KMS-11 (cell line): Measurements from ENCODE around the gene WDR88.

Source experiments
- H2AFZ ChIP-seq: fragments of 200-600 bp; sonication (generic); 2 replicates; pipeline ENCODE4 v1.6.1; 2016; ENCODE audit warnings: antibody characterized with exemption, mixed run types, low read depth
- H3K27ac ChIP-seq: fragments of 200-600 bp; sonication (generic); 2 replicates; pipeline ENCODE4 v1.6.1; 2016; ENCODE audit warnings: mild to moderate bottlenecking, mixed run types
- H3K27me3 ChIP-seq: fragments of 200-600 bp; sonication (generic); 2 replicates; pipeline ENCODE4 v1.6.1; 2017; ENCODE audit warnings: mild to moderate bottlenecking, low read depth, mixed run types, moderate library complexity; ENCODE audit not compliant: insufficient read depth
- H3K36me3 ChIP-seq: fragments of 200-600 bp; sonication (generic); 2 replicates; pipeline ENCODE4 v1.6.1; 2017; ENCODE audit warnings: mild to moderate bottlenecking, mixed run types; ENCODE audit not compliant: insufficient read depth
- H3K4me1 ChIP-seq: fragments of 200-600 bp; sonication (generic); 2 replicates; pipeline ENCODE4 v1.6.1; 2016; ENCODE audit warnings: mild to moderate bottlenecking, low read depth, mixed run types; ENCODE audit not compliant: poor library complexity, severe bottlenecking
- H3K4me2 ChIP-seq: fragments of 200-600 bp; sonication (generic); 2 replicates; pipeline ENCODE4 v1.7.0; 2016; ENCODE audit warnings: mild to moderate bottlenecking, mixed run types
- H3K4me3 ChIP-seq: fragments of 200-600 bp; sonication (generic); IDR thresholded peaks from 2 replicates; pipeline ENCODE4 v1.6.1; 2017; ENCODE audit warnings: low read depth, low read length, mixed read lengths; ENCODE audit not compliant: insufficient read depth
- H3K79me2 ChIP-seq: fragments of 200-600 bp; sonication (generic); 2 replicates; pipeline ENCODE4 v1.6.1; 2016; ENCODE audit warnings: low read depth, mixed run types; ENCODE audit not compliant: insufficient read depth
- H3K9ac ChIP-seq: fragments of 200-600 bp; sonication (generic); 2 replicates; pipeline ENCODE4 v1.6.1; 2016; ENCODE audit warnings: mild to moderate bottlenecking, mixed run types
- H4K20me1 ChIP-seq: fragments of 200-600 bp; sonication (generic); 2 replicates; pipeline ENCODE4 v1.6.1; 2016; ENCODE audit warnings: mild to moderate bottlenecking, mixed run types; ENCODE audit not compliant: insufficient read depth
- TF ChIP-seq, protein P1 (sequence below): fragments of 200-600 bp; sonication (generic); conservative IDR thresholded peaks from 2 replicates; pipeline ENCODE4 v1.6.1; 2017; ENCODE audit warnings: low read depth, mild to moderate bottlenecking, antibody characterized with exemption, low read length, moderate library complexity, mixed read lengths

WDR88 gene

DNA sequence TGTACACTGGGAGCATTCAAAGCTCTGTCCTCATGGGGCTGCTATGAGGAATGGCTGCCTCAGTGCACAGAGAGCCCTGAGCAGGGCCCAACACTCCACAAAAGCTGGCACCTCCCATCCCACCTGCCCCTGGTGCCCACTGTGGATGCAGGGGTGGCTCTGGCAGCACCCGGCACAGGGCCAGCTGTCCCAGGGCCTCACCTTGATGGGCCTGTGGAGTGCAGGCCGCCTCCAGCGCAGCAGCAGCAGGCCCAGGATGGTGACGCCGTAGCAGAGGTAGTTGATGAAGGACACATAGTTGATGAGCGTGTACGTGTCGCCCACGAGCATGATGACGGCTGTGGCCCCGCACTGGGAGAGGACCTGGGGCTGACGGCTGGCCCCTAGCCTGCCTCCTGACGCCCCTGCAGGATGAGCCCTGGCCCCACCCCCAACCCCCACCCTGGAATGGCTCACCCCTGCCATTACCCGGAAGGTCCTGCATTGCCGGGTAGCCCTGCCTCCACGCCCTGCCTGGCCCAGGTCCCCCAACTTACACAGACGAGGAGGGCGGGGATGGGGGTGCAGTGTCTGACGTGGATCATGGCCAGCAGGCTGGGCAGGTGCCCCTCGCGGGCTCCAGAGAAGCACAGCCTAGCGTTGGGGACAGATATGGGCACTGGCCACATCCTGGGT lies 78.5 kb downstream of the WDR88 start:
- Histone ChIP-seq H3K4me2 (no peak overlapping the region), H3K4me3 (no peak overlapping the region), H4K20me1 (no peaks in the 10 kb centered on the region), H2AFZ (no peak overlapping the region), H3K27me3 (peaks cover 25% of the 10 kb centered on the region; the same call in 1 of the 2 replicates), H3K27ac (no peak overlapping the region), H3K79me2 (no peaks in the 10 kb centered on the region), H3K4me1 (no peaks in the 10 kb centered on the region), H3K36me3 (no peaks in the 10 kb centered on the region), H3K9ac (no peak overlapping the region)
- TF ChIP-seq, protein P1, sequence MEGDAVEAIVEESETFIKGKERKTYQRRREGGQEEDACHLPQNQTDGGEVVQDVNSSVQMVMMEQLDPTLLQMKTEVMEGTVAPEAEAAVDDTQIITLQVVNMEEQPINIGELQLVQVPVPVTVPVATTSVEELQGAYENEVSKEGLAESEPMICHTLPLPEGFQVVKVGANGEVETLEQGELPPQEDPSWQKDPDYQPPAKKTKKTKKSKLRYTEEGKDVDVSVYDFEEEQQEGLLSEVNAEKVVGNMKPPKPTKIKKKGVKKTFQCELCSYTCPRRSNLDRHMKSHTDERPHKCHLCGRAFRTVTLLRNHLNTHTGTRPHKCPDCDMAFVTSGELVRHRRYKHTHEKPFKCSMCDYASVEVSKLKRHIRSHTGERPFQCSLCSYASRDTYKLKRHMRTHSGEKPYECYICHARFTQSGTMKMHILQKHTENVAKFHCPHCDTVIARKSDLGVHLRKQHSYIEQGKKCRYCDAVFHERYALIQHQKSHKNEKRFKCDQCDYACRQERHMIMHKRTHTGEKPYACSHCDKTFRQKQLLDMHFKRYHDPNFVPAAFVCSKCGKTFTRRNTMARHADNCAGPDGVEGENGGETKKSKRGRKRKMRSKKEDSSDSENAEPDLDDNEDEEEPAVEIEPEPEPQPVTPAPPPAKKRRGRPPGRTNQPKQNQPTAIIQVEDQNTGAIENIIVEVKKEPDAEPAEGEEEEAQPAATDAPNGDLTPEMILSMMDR: no peak

DNA sequence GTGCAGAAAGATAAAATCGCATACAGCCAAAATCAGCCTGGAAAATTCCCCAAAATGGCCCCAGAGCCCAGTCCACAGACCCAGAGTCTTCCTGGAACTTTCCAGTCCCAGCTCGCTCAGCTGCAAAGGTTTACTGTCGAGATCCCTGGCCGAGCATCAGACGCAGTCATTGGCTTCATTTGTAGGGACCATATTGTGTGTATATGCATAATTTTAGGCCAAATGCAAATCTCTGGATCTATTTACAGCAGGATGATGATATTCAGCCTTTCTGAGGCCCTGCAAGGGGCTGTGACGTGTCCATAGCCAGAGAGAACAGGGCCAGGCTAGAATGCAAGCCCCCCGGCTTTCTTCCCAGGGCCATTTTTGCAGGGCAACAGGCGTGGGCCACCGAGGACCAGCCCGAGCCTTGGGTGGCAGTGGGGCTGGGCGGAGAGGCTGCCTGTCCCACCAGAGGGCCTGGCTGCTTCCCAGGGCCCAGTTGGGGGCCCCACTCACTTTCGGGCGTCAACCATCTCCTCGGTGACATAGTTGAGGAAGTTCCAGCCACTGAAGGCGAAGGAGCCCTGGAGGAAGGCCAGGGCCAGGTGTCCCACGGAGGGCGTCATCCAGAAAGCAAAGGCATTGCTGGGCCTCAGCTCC lies 80.0 kb downstream of the WDR88 start:
- Histone ChIP-seq H2AFZ (no peak overlapping the region), H3K27ac (no peak overlapping the region), H3K4me3 (no peak overlapping the region)

DNA sequence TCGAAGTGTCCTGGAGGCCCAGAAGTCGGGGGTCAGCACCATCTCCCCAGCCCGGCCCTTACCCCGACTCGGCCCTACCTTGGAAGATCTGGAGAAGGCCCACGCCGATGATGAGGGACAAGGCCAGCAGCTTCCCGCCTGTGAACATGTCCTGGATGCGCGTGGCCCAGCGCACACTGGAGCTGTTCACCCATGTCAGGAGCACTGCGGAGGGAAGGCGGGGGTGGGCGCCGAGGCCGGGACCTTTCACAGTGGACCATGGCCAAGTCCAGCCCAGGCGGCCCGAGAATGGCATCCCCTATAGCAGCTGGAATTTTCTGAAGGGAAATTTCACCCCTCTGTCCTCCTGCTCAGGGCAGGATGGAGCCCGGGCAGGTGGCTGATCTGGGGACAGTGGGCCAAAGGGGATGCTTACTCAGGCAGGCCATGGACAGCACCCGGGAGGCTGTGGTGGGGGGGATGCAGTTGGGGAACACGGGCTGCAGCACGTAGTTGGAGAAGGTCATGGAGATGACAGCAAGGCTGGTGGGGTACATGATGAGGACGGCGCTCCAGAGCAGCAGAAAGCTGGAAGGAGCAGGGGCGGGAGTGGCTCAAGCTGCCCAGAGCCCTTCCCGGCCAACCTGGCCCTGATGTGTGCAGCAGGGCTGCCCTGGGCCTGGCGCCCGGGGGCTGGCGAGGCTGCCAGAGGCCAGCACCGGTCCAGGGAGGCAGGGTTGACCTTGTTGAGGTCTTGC lies 80.7 kb downstream of the WDR88 start:
- Histone ChIP-seq H3K27me3 (peaks cover 28% of the 10 kb centered on the region; the same call in 1 of the 2 replicates), H2AFZ (no peak overlapping the region), H3K4me1 (no peaks in the 10 kb centered on the region), H3K4me3 (no peak overlapping the region), H4K20me1 (no peaks in the 10 kb centered on the region), H3K36me3 (no peaks in the 10 kb centered on the region), H3K79me2 (no peaks in the 10 kb centered on the region), H3K27ac (no peak overlapping the region), H3K9ac (no peak overlapping the region), H3K4me2 (no peak overlapping the region)
- TF ChIP-seq, protein P1: no peak

More for the DNA sequence above, 80.0 kb downstream of the WDR88 start:
- no peak overlapping the region for H3K9ac ChIP-seq
- TF ChIP-seq, protein P1: no peak
- H4K20me1 ChIP-seq: no peaks in the 10 kb centered on the region
- H3K4me1 ChIP-seq: no peaks in the 10 kb centered on the region
- peaks cover 28% of the 10 kb centered on the region; the same call in 1 of the 2 replicates for H3K27me3 ChIP-seq
- H3K4me2 ChIP-seq: no peak overlapping the region
- no peaks in the 10 kb centered on the region for H3K36me3 ChIP-seq
- H3K79me2 ChIP-seq: no peaks in the 10 kb centered on the region

DNA sequence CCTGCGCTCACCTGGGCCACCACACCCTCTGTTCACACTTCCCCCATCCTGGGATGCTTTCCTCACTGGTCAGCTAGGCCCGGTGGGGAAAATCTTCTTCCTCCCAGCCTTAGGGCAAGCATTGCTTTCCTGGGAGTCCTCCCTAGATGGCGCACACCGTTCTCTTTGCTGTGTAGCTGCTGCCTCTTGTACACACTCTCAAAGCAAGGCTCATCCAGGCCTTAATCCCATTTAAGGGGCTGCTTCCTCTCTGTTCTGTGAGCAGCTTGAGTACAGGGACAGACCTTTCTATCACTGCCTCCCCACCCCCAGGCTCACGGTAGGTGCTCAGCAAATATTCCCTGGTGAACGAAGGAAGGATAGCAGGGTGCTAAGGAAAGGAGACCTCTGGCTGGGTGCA lies 82.7 kb downstream of the WDR88 start:
- no peaks in the 10 kb centered on the region for H3K79me2 ChIP-seq
- no peaks in the 10 kb centered on the region for H3K36me3 ChIP-seq
- TF ChIP-seq, protein P1: no peak; the same call in 1 of the 2 replicates
- H3K27me3 ChIP-seq: peaks cover 30% of the 10 kb centered on the region; the same call in 1 of the 2 replicates
- H3K4me1 ChIP-seq: no peaks in the 10 kb centered on the region
- H3K4me3 ChIP-seq: no peak overlapping the region
- H3K9ac ChIP-seq: no peak overlapping the region
- no peak overlapping the region for H3K4me2 ChIP-seq
- no peak overlapping the region for H3K27ac ChIP-seq
- H2AFZ ChIP-seq: no peak overlapping the region
- H4K20me1 ChIP-seq: no peaks in the 10 kb centered on the region
